Trophoblast cell (in vitro differentiated cells and primary cell): ENCODE data around the gene YTHDF1. TPM values are rescaled to one million over a fixed set of nuclear protein-coding genes. Genes with fewer than 3 reads are reported as not detected.
A peak's percentile ranks its signal among the peaks of the same experiment; 100 is the strongest.

ENCODE experiments used
- DNase-seq, 2 donors: peaks; one replicate each; pipeline ENCODE4 v3.0.0-alpha.2; 2016
- H2AFZ ChIP-seq: 2 replicates; pipeline ENCODE4 v1.6.1; 2013; ENCODE audit warnings: low read length, moderate library complexity, mild to moderate bottlenecking; ENCODE audit not compliant: insufficient read depth, poor library complexity
- H2AK5ac ChIP-seq: 2 replicates; pipeline ENCODE4 v1.6.1; 2013; ENCODE audit warnings: mild to moderate bottlenecking, low read length
- H2BK120ac ChIP-seq: 2 replicates; pipeline ENCODE4 v1.6.1; 2013; ENCODE audit warnings: low read length, mild to moderate bottlenecking, moderate library complexity; ENCODE audit not compliant: insufficient read depth, poor library complexity
- H2BK12ac ChIP-seq: 2 replicates; pipeline ENCODE4 v1.6.1; 2013; ENCODE audit warnings: mild to moderate bottlenecking, low read length, moderate library complexity
- H2BK5ac ChIP-seq: 2 replicates; pipeline ENCODE4 v1.6.1; 2013; ENCODE audit warnings: low read length, low read depth, moderate library complexity, mild to moderate bottlenecking; ENCODE audit not compliant: poor library complexity
- H3K14ac ChIP-seq: 2 replicates; pipeline ENCODE4 v1.6.1; 2013; ENCODE audit warnings: mild to moderate bottlenecking, low read length
- H3K18ac ChIP-seq: 2 replicates; pipeline ENCODE4 v1.6.1; 2013; ENCODE audit warnings: mild to moderate bottlenecking, low read length
- H3K23ac ChIP-seq: 2 replicates; pipeline ENCODE4 v1.6.1; 2013; ENCODE audit warnings: low read length
- H3K27ac ChIP-seq: 2 replicates; pipeline ENCODE4 v1.5.1; 2013; ENCODE audit warnings: low read depth, mild to moderate bottlenecking, inconsistent platforms, low read length, moderate library complexity
- H3K27me3 ChIP-seq: 2 replicates; pipeline ENCODE4 v1.6.1; 2013; ENCODE audit warnings: inconsistent platforms, mild to moderate bottlenecking, low read length, moderate library complexity; ENCODE audit not compliant: insufficient read depth
- H3K36me3 ChIP-seq, 2 experiments: 1 replicate in 1 of 2; 2 replicates in 1 of 2; pipeline ENCODE4 v1.6.1; 2013; ENCODE audit warnings: low read length in 2 of 2, mild to moderate bottlenecking in 2 of 2, moderate library complexity in 1 of 2; ENCODE audit not compliant: insufficient read depth in 2 of 2, control insufficient read depth in 1 of 2
- H3K4ac ChIP-seq: 2 replicates; pipeline ENCODE4 v1.6.1; 2013; ENCODE audit warnings: low read depth, mild to moderate bottlenecking, low read length, moderate library complexity
- H3K4me1 ChIP-seq, 2 experiments: 1 replicate in 1 of 2; 2 replicates in 1 of 2; pipeline ENCODE4 v1.6.1; 2013; ENCODE audit warnings: low read length in 2 of 2, mild to moderate bottlenecking in 2 of 2, moderate library complexity in 1 of 2; ENCODE audit not compliant: insufficient read depth in 2 of 2, control insufficient read depth in 1 of 2
- H3K4me2 ChIP-seq: 2 replicates; pipeline ENCODE4 v1.6.1; 2013; ENCODE audit warnings: inconsistent platforms, mild to moderate bottlenecking, low read length, moderate library complexity
- H3K4me3 ChIP-seq: 2 replicates; pipeline ENCODE4 v1.5.1; 2013; ENCODE audit warnings: mild to moderate bottlenecking, low read depth, low read length, inconsistent platforms
- H3K79me1 ChIP-seq: one replicate; pipeline ENCODE4 v1.6.1; 2013; ENCODE audit warnings: low read length
- H3K79me2 ChIP-seq: 2 replicates; pipeline ENCODE4 v1.6.1; 2013; ENCODE audit warnings: low read length, mild to moderate bottlenecking; ENCODE audit not compliant: control insufficient read depth, insufficient read depth, poor library complexity
- H3K9ac ChIP-seq: 2 replicates; pipeline ENCODE4 v1.6.1; 2013; ENCODE audit warnings: mild to moderate bottlenecking, low read length
- H3K9me3 ChIP-seq: 2 replicates; pipeline ENCODE4 v1.6.1; 2013; ENCODE audit warnings: low read depth, mild to moderate bottlenecking, control low read depth, inconsistent platforms, low read length; ENCODE audit not compliant: insufficient read depth
- H4K12ac ChIP-seq: 2 replicates; pipeline ENCODE4 v1.6.1; 2013; ENCODE audit warnings: low read depth, mild to moderate bottlenecking, low read length, moderate library complexity
- H4K8ac ChIP-seq: 2 replicates; pipeline ENCODE4 v1.6.1; 2013; ENCODE audit warnings: low read depth, mild to moderate bottlenecking, low read length, moderate library complexity
- H4K91ac ChIP-seq: one replicate; pipeline ENCODE4 v1.6.1; 2013; ENCODE audit warnings: low read depth, mild to moderate bottlenecking, low read length, moderate library complexity
- whole genome bisulfite sequencing: extraction: QIAGEN DNeasy Blood & Tissue Kit; methylation state at CpG from one replicate; pipeline ENCODE4 v1.1.7; 2013; ENCODE audit warnings: missing lambda C conversion rate; ENCODE audit not compliant: insufficient read length, insufficient coverage; ENCODE audit errors: extremely low coverage; 5-methylcytosine and 5-hydroxymethylcytosine counted together
- polyA plus RNA-seq: library from polyadenylated mRNA; stranded (reverse); fragments of 200-250 nt; gene quantifications from 2 replicates; pipeline ENCODE4 v1.2.3, GENCODE V29; 2013

The YTHDF1 gene
- polyA plus RNA-seq = 89.1 and 94.0 TPM in 2 replicates

GRCh38 chr20:63216041-63216848, at the start of gene YTHDF1:
Gene YTHDF1, minus strand, starts transcription at chr20:63216131. Its CDS starts 239 bp downstream, at chr20:63215892.
- Histone ChIP-seq H3K14ac (peak within 1 kb of the TSS; percentile 93), H3K4me1 (peaks cover 20 to 31% of the 10 kb centered on the region in 2 experiments), H3K9ac (peak within 1 kb of the TSS; percentile 90), H2BK120ac (peak within 1 kb of the TSS; percentile 92), H2BK12ac (peak within 1 kb of the TSS; percentile 68), H3K4me3 (peak within 1 kb of the TSS; percentile 89), H3K36me3 (peaks cover 19 to 27% of the 10 kb centered on the region in 2 experiments), H3K23ac (peak within 1 kb of the TSS; percentile 43), H4K91ac (peak within 1 kb of the TSS; percentile 98), H3K27me3 (no peaks in the 10 kb centered on the region), H2BK5ac (peak within 1 kb of the TSS; percentile 96), H3K79me1 (peaks cover 21% of the 10 kb centered on the region), H4K8ac (peak within 1 kb of the TSS; percentile 89), H2AFZ (peak within 1 kb of the TSS; percentile 86), H3K27ac (peak within 1 kb of the TSS; percentile 85), H3K4me2 (peak within 1 kb of the TSS; percentile 90), H4K12ac (peak within 1 kb of the TSS; percentile 90), H2AK5ac (peak within 1 kb of the TSS; percentile 94), H3K9me3 (no peaks in the 10 kb centered on the region), H3K79me2 (peaks cover 32% of the 10 kb centered on the region), H3K4ac (peak within 1 kb of the TSS; percentile 90), H3K18ac (peak within 1 kb of the TSS; percentile 88)
- no CpG with 5 or more reads among the region's 96 CpGs for WGBS
- peak; percentile 96 to 97 for DNase-seq

GRCh38 chr20:63264519-63264918, 48.6 kb upstream of the YTHDF1 start:
- H4K91ac ChIP-seq = no peak overlapping the region
- H3K9me3 ChIP-seq = peaks cover 1% of the 10 kb centered on the region
- no peak overlapping the region for H3K23ac ChIP-seq
- no peak overlapping the region for H2BK120ac ChIP-seq
- H2BK5ac ChIP-seq = no peak overlapping the region
- no peak overlapping the region for H3K9ac ChIP-seq
- H3K27me3 ChIP-seq = no peaks in the 10 kb centered on the region
- no peak overlapping the region for H3K4me2 ChIP-seq
- H3K36me3 ChIP-seq = no peaks in the 10 kb centered on the region
- DNase-seq = no peak
- H3K4me1 ChIP-seq = peaks cover 12% of the 10 kb centered on the region in 2 experiments
- no peak overlapping the region for H3K4ac ChIP-seq
- H3K4me3 ChIP-seq = no peak overlapping the region
- H3K18ac ChIP-seq = no peak overlapping the region
- H3K79me1 ChIP-seq = no peaks in the 10 kb centered on the region
- no peak overlapping the region for H2AFZ ChIP-seq
- H4K8ac ChIP-seq = no peak overlapping the region
- H4K12ac ChIP-seq = no peak overlapping the region
- H3K79me2 ChIP-seq = no peaks in the 10 kb centered on the region
- WGBS = no CpG with 5 or more reads among the region's 14 CpGs
- H3K27ac ChIP-seq = no peak overlapping the region
- H2BK12ac ChIP-seq = no peak overlapping the region
- H3K14ac ChIP-seq = no peak overlapping the region
- no peak overlapping the region for H2AK5ac ChIP-seq

GRCh38 chr20:63264000-63264399, 48.1 kb upstream of the YTHDF1 start:
- H3K18ac ChIP-seq = no peak overlapping the region

GRCh38 chr20:63262836-63263235, 46.9 kb upstream of the YTHDF1 start:
- Histone ChIP-seq H3K36me3 (no peaks in the 10 kb centered on the region), H4K12ac (no peak overlapping the region), H3K18ac (no peak overlapping the region), H3K9me3 (peaks cover under 1% of the 10 kb centered on the region), H4K91ac (no peak overlapping the region), H3K14ac (no peak overlapping the region), H2BK5ac (no peak overlapping the region), H2AFZ (no peak overlapping the region), H3K23ac (no peak overlapping the region), H3K4me1 (peaks cover 7 to 12% of the 10 kb centered on the region in 2 experiments), H3K79me1 (no peaks in the 10 kb centered on the region), H2BK120ac (no peak overlapping the region), H2BK12ac (no peak overlapping the region), H2AK5ac (no peak overlapping the region), H3K27me3 (no peaks in the 10 kb centered on the region), H3K9ac (no peak overlapping the region), H3K27ac (no peak overlapping the region), H3K79me2 (no peaks in the 10 kb centered on the region), H4K8ac (no peak overlapping the region), H3K4ac (no peak overlapping the region), H3K4me2 (no peak overlapping the region), H3K4me3 (no peak overlapping the region)
- no CpG with 5 or more reads among the region's 9 CpGs for WGBS
- no peak for DNase-seq

More at GRCh38 chr20:63264000-63264399, 48.1 kb upstream of the YTHDF1 start:
- peaks cover 12 to 13% of the 10 kb centered on the region in 2 experiments for H3K4me1 ChIP-seq
- H2AFZ ChIP-seq = no peak overlapping the region
- H4K8ac ChIP-seq = no peak overlapping the region
- H3K36me3 ChIP-seq = no peaks in the 10 kb centered on the region
- no peak overlapping the region for H3K27ac ChIP-seq
- H2BK5ac ChIP-seq = no peak overlapping the region
- DNase-seq = no peak
- no CpG with 5 or more reads among the region's 10 CpGs for whole genome bisulfite sequencing
- H2AK5ac ChIP-seq = no peak overlapping the region
- no peaks in the 10 kb centered on the region for H3K9me3 ChIP-seq
- H3K14ac ChIP-seq = no peak overlapping the region
- no peak overlapping the region for H3K4me3 ChIP-seq
- no peak overlapping the region for H4K91ac ChIP-seq
- H3K27me3 ChIP-seq = no peaks in the 10 kb centered on the region
- no peaks in the 10 kb centered on the region for H3K79me2 ChIP-seq
- no peak overlapping the region for H2BK12ac ChIP-seq
- H3K23ac ChIP-seq = no peak overlapping the region
- no peak overlapping the region for H3K4me2 ChIP-seq
- no peak overlapping the region for H3K4ac ChIP-seq
- no peaks in the 10 kb centered on the region for H3K79me1 ChIP-seq
- H4K12ac ChIP-seq = no peak overlapping the region
- H3K9ac ChIP-seq = no peak overlapping the region
- H2BK120ac ChIP-seq = no peak overlapping the region
